AML-193 (cell line): ENCODE data around the gene ZNF334.
A peak's percentile ranks its signal among the peaks of the same experiment; 100 is the strongest.

ENCODE experiments used
- DNase-seq, 2 experiments: peaks; one replicate each; lab custom pipeline; 2025; lab: John Stamatoyannopoulos, UW

The ZNF334 gene

DNA sequence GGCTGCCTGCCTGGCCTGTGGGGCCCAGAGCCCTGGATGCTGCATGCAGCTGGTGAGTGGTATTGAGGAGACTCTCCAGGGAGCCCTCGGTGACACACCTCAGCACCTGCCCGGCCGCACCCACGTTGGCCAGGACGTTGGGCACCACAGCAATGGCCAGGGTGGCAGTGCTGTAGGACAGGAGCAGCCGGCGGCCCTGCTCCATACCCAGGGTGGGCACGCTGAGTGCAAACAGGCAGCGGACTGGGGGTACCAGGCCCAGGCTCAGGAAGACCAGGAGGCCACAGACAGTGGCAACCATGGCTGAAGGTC, 32.4 kb upstream of the ZNF334 start:
- DNase-seq: no peak

DNA sequence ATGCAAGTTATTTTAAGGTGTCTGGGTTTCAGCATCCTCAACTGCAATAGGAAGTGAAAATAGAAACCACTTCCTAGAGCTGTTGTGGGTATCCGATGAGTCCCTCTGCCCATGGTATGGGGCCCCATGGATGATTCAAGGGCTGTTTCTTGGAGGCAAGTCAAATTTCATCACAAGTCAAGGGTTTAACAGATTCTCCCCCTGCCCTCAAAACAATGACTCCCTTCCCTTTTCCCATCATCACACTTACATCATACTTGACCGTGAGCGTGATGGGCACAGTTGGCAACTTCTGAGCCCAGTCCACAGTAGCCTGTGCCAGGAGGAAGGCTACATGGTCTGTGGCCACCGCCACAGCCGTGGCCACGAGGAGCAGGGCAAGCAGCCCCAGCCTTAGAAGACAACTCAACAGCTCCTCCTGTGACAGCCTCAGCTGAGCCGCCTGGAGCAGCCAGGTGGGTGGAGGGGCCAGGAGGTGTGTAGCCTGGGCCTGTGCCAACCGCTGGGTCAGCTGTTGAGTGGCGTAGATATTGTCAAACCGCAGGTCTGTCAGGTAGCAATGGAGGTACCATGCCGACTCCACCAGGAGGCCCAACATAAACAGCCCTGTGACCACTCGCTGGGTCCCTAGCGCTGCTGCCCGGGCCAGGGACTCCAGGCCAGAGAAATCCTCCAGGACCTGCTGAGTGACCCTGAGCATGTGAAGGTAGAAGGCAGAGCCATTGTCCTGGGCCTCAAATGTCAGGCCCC, 31.9 kb upstream of the ZNF334 start:
- peak; percentile 93 to 95 for DNase-seq

- peak in 1 of 2 experiments; percentile 45 for DNase-seq
Measured at GRCh38 chr20:46544576-46544975, 31.2 kb upstream of the ZNF334 start.

DNA sequence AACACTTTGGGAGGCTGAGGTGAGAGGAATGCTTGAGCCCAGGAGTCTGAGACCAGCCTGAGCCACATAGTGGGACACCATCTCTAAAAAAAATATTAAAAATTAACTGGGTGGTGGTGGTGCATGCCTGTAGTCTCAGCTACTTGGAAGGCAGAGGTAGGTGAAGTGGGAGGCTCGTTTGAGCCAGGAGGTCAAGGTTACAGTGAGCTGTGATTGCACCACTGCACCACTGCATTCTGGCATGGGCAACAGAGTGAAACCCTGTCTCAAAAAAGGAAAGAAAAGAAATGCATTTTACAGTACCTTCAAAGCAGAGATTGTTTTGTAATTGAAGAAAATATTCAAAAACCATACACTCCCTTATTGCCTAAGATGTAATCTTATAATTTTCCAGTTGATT, 30.6 kb upstream of the ZNF334 start:
- DNase-seq: no peak

DNA sequence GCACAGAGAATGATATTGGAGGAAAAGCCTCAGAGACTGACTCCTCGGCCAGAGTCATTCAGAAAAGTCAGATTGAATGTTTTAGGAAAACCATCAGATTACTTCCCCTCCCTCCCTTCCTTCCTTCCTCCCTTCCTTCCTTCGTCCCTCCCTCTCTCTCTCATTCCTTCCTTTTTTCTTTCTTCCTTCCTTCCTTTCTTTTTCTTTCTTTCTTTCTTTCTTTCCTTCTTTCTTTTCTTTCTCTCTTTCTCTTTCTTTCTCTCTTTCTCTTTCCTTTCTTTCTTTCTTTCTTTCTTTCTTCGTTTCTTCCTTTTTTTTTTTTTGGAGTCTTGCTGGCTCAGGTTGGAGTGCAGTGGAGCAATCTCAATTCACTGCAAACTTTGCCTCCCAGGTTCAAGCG, 29.7 kb upstream of the ZNF334 start:
- DNase-seq: no peak

DNA sequence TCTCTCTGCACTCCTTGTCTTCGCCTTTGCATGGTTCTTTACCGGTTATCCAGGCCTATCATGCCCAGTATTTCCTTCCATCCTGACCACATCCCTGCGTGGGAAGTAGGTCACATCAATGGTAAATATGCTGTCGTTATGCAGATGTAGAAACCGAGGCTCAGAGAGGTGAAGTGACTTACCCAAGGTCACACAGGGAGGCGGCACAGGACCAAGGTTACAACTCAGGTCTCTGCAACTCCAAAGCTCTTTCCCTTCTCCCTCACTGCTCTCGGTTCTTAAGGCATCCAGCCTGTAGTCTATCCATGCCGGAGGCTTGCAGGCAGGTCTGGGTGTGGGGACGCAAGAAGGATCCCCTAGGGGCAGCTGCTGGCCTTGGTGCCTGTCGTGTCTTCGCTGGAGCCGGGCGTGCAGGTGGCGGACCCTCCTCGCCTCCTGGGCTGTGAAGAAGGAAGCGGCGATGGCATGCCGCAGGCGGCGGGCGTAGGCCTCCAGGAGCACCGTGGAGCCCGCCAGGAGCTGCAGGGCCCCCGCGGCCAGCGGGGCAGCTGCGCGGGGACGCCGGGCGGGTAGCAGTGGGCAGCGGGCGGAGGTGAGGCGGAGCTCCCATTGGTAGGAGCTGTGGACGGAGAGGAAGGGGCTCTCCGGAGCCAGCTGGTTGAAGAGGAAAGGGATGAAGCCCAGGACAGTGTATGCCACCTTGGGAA, 28.0 kb upstream of the ZNF334 start:
- no peak for DNase-seq

- no peak for DNase-seq
Measured at GRCh38 chr20:46539113-46539512, 25.8 kb upstream of the ZNF334 start.

- DNase-seq: no peak
Measured at GRCh38 chr20:46530640-46531039, 17.3 kb upstream of the ZNF334 start.

DNA sequence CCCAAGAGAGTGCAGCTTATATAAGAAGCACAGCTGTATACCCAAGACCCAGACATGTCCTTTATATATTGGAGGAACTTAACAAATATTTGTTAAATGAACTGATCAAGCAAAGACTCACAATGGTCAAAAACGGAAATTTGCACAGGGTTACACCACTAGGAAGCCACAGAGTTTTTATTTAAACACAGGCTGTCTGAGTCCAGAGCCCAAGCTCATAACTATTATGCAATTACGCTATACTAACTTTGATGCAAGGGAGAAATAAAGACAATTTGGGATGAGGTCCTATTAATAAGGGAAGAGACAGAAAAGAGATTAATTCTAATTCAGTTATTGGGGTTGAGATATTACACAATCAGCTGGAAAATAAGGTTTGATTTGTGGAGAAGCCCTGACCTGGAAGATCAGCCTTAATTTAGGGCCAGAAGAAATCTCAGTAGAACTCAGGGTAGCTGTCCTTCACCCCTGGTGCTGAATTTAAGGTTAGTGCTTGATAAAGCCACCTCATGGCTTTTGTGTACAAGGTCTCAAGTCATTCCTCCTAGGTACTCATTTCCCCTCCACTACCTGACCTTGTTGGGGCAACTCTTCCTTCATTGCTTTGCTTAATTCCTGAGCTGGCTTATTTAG, 10.5 kb upstream of the ZNF334 start:
- DNase-seq: peak; percentile 2 to 3

DNA sequence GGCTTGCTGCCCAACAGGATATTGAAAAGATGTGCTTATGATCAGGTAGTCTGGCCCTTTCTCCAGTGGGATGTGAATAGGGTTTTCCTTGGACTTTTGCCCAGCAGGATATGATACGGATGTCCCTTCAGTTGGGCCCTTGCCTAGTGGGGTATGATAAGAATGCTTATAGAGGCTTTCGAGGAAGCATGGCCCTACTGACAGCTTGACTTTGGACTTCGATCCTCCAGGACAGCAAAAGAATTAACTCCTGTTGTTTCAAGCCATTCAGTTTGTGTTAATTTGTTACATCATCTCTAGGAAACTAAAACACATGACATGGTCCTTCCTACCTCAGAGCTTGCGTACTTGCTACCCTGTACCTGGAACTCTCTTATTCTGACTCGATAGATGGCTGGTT, 9.7 kb upstream of the ZNF334 start:
- DNase-seq: no peak

GRCh38 chr20:46520976-46521579, 7.7 kb upstream of the ZNF334 start:
- peak; percentile 35 to 41 for DNase-seq

GRCh38 chr20:46520540-46520939, 7.2 kb upstream of the ZNF334 start:
- DNase-seq: no peak

- no peak for DNase-seq
Measured at GRCh38 chr20:46519471-46520068, 6.2 kb upstream of the ZNF334 start.

GRCh38 chr20:46509523-46509922, 3.8 kb downstream of the ZNF334 start:
- DNase-seq: no peak

DNA sequence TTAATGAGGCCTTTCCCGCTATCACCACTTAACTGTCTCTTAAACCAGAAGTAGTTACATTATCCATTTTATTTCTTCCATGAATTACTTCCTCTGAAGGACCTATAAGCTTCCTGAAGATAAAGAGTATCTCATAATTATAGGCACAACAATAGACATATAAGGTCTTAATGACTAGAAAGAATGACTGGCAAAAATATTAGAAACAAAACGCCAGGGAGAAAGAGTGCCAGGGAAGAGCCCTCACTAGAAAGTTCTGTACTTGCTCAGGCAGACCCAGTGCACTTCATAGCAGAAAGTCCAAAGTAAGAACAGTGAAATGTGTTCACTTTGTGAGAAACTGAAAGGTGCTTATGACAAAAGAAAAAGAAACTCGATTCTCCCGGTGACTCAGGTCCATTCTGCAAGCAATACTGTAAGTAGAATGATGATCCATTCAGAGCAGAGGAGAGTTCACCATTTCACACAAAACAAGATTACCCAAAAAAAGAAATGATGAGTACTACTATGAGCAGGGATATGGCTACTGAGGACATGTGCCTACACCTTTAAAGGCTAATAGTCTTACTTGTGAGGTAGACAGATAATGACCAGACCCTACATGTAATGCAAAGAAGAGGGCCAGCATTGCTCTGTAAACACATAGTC, 5.5 kb downstream of the ZNF334 start:
- no peak for DNase-seq

GRCh38 chr20:46505506-46505905, 7.9 kb downstream of the ZNF334 start:
- DNase-seq: no peak

GRCh38 chr20:46501961-46502360, 11.4 kb downstream of the ZNF334 start:
- no peak for DNase-seq

DNA sequence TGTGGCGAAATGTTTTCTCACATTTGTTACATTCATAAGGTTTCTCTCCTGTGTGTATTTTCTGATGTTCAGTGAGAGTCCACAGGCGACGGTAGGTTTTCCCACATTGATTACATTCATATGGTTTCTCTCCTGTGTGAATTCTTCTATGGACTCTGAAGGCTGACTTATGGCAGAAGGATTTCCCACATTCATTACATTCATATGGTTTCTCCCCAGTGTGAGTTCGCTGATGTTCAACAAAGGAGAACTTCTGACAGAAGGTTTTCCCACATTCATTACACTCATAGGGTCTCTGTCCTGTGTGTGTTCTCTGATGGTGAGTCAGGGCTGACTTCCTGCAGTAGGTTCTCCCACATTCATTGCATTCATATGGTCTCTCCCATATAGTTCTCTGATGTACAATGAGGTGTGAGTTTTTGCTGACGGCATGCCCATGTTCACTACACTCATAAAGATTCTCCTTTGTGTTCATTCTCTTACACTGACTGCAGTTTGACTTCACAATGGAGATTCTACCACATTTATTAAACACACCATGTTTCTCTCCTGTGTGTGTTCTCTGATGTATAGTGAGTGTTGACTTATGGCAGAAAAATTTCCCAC, 11.9 kb downstream of the ZNF334 start:
- no peak for DNase-seq

GRCh38 chr20:46494077-46494476, 19.3 kb downstream of the ZNF334 start:
- DNase-seq: no peak

DNA sequence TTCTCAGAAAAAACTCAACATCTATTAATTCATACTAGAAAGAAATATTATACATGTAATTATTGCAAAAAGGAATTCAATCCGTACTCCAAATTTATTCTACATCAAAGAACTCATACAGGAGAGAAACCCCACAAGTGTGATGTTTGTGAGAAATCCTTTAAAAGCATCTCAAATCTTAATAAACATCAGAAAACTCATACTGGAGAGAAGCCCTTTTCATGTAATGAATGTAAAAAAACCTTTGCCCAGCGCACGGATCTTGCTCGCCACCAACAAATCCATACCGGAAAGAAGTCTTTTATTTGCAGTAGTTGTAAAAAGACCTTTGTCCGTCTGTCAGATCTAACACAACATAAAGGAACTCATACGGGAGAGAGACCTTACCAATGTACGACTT, 22.0 kb downstream of the ZNF334 start:
- no peak for DNase-seq

DNA sequence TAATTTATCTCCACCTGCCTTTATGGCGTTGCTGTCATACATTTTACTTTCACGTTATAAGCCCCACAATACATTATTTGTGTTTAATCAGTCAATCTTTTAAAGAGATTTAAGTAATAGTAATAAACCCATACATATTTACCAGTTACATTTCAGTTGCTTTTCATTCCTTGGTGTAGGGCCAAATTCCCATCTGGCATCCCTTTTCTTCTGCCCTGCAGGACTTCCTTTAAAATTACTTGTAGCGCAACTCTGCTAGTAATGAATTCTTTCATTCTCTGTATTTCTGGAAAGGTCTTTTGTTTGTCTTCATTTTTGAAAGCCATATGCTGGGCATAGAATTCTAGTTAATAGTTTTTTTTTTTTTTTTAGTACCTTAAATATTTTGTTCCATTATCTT, 24.9 kb downstream of the ZNF334 start:
- no peak for DNase-seq

GRCh38 chr20:46487628-46488027, 25.7 kb downstream of the ZNF334 start:
- no peak for DNase-seq
